GM18499 (cell line): ENCODE data around the gene LGALS3.
"Not testable (repeated sequence)": the region's sequence is repeated elsewhere in the genome, so short reads cannot be mapped to it uniquely, and the experiment has no call there.

Experiments used
- ATAC-seq: cut with Tn5 transposase; IDR thresholded peaks from one replicate; pipeline ENCODE4 v1.9.1; 2021; ENCODE audit warnings: moderate number of reproducible peaks; ENCODE audit not compliant: insufficient read depth, unreplicated experiment

Gene LGALS3

DNA sequence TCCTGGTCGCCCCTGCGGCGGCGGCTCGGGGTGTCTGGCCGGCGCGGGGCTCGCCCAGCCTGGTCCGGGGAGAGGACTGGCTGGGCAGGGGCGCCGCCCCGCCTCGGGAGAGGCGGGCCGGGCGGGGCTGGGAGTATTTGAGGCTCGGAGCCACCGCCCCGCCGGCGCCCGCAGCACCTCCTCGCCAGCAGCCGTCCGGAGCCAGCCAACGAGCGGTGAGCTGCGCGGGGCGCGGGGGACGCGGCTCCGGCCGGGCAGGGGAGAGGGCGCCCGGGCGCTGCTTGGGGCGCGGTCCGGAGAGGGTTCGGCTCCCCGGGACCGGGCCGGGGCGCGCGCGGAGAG lies at the start of gene LGALS3:
Gene LGALS3, plus strand, starts transcription at position 167 of the 342 bp plus-strand sequence. CDS start 8,122 bp downstream, outside the sequence.
- ATAC-seq = no peak

DNA sequence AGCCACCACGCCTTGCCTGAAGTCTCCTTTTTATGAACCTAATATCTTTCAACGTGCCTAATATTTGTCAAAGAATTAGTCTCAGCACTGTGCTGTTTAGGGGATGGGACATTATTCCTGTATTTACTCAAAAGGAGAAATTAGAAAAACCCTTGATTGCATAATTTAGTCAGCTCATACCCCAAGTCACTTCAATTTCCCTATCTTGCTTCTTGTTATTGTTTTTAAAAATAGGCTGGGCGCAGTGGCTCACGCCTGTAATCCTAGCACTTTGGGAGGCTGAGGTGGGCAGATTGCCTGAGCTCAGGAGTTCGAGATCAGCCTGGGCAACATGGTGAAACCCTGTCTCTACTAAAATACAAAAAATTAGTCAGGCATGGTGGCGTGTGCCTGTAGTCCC lies 49.1 kb upstream of the LGALS3 start:
- ATAC-seq = not testable (repeated sequence)

DNA sequence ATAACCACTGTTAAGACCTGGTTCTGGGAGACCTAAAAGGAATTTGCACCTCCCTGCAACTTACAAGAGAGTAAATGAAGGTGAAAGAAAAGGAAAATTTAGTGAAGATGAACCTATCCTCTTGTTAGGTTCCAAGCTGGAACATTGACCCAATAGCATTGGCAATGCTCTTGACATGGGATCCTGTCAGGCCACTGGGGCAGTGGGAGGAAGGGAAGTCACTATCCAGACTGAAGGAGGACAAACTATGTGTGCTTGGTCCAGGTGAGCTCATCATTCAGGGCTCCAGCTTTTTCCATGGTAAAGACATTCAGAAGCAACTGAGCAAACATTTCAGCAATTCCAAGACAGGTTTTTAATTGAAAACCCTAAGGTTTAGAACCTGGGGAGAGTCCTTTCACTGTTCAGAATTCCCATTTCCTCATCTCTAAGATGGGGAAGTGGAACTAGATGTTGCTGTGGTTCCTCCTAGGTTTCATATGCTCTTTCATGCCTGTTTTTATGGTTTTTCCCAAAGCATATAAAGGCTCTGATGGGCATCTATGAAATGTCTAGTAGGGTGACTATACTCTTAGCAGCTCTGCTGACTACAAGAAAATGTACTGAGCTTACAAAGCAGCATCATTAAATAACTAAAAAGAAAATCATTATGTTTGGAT lies 44.5 kb upstream of the LGALS3 start:
- no peak for ATAC-seq

DNA sequence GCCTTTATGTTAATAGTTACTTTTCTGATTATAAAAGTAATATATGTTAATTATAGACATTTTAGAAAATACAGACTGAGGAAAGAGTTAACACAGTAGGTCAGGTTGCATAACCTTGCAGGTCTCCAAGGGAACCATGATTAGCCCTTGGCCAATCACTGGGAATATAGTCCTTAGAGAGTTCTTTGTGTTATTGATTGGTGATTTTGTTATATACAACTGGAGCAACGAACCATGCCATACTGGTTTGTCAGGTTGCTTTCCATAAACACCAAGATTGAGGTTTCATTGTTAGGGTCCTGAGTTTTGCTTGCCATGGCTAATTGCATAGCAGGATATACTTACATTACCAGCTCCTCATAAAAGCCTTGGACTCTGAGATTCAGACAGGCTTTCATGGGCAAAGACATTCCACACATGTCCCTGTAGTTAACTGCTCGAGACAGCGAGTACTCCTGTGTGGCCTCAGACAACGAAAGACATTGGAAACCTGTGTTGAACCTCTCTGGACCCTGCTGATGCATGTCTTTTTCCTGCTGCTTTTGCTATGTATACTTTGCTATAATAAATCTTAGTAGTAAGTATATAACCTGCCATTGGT lies 43.9 kb upstream of the LGALS3 start:
- ATAC-seq = no peak

DNA sequence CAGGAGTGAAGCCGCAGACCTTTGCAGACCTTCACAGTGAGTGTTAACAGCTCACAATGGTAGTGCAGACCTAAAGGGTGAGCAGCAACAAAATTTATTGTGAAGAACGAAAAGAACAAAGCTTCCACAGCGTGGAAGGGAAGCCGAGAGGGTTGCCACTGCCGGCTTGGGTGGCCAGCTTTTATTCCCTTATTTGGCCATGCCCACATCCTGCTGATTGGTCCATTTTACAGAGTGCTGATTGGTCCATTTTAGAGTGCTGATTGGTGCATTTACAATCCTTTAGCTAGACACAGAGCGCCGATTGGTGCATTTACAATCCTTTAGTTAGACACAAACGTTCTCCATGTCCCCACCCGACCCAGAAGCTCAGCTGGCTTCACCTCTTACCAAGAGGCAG lies 42.1 kb upstream of the LGALS3 start:
- no peak for ATAC-seq

DNA sequence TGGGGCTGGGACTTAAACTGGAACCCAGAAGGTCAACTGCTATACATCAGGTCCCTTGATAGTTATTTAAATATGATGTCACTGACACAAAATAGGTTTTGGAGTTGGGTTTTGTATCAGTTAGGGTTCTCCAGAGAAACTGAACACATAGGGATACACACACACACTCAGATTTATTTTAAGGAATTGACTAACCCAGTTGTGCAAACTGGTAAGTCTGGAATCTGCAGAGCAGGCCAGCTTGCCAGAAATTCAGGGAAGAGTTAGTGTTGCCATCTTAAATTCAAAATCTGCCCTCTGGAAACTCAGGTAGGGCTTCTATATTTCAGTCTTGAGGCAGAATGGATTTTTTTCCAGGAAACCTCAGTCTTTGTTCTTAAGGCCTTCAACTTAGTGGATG lies 40.7 kb upstream of the LGALS3 start:
- no peak for ATAC-seq

DNA sequence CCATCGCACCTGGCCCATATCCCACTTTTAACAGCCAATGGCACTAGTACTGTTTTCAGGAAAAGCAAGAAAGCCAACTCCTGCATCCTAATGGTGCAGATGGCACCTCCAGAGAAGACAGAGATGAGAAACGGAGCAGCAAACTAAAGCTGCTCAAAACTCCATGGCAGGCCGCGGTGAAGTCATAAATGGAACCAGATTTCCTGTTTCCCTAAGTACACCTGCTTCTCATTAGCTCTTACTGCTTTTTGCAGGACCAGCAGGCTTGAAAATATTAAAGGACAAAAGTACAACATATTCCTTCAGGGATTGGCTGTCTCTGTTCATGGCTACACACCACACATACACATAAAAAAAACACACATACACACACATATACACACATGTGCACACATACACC lies 36.7 kb upstream of the LGALS3 start:
- no peak for ATAC-seq

DNA sequence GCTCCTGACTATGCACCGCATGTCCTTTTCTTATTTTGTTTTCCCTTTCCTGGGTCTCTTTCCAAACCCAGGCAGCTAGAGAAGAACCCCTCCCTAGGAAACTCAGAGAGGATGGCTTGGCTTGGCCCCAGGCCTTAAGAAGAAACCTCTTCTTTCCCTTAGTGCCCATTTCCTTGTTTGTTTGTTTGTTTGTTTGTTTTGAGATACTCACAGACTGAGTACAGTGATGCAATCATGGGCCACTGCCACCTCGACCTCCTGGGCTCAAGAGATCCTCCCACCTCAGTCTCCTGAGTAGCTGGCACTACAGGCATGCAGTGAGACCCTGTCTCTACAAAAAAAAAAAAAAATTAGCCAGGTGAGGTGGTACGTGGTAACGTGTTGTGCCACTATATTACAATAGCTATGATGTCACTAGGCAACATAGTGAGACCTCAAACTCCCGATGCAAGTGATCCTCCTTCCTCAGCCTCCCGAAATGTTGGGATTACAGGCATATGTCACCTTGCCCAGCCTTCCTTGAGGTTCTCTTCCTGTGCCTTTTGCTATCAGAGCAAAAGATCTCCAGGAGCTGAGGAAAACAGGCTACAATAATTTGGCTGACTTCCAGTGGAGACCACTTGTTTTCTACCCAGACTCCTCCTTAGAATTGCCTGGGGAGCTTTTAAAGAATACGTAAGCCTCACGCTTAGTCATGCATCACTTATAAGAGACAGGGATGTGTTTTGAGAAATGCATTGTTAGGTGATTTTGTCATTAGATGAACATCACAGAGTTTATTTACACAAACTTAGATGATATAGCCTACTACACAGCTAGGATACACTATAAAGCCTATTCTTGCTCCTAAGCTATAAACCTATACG lies 34.5 kb upstream of the LGALS3 start:
- ATAC-seq = no peak

DNA sequence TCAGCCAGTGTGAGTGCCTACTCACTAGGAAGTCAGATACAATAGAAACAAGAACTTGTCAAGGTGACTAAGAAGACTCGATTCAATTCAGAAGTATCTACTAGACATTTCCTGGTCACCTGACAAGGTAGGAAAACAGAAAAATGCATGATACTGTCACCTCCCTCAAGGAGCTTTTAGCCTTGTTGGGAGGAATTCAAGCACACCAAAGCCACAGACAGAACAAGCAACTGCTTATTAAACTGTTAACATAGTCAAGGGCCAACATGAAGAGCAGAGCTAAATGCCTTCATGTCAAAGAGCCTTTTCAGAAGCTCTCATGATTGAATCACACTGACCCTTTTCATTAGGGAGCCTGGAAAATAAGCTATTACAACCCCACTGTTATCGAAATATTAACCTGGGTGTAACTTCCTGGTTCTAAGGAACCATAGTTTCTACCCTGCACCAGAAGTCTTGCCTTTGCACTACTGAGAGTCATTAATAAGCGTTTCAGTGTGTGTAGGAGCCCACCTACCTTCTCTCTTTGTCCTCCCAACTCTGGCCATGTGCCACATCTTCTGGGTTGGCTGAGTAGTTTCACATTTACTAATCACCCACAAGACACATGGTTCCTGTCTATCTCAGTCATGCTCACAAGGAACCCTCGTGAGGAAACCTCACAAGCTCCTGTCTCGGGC lies 31.0 kb upstream of the LGALS3 start:
- peak; percentile 56 for ATAC-seq

DNA sequence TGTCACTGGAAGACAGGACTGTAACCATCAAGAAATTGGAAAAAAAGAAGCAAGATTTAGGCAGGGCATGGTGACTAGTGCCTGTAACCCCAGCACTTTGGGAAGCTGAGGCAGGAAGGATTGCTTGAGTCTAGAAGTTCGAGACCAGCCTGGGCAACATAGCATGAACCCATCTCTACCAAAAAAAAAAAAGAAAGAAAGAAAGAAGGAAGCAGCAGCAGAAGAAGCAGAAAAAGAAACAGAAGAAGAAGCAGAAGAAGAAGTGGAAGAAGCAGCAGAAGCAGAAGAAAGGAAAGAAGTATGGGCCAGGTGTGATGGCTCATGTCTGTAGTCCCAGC lies 30.5 kb upstream of the LGALS3 start:
- ATAC-seq = no peak

DNA sequence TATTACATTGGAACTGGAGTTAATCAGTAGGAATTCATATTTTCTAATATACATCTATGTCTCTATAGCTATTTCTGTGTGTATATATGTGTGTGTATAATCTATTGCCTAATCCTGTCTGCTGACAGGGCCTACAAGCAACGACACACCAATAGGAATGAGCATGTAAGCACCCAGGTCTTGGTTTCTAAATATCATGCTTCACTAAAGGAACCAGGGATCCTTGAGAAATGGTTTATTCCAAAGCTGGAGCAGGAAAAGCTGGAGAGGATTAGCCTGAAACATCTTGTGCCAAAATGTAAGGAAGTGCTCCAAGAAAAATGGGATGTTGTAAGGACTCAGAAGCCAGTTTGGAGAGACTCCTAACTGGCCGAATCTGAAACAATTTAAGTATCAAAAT lies 29.3 kb upstream of the LGALS3 start:
- ATAC-seq = no peak

DNA sequence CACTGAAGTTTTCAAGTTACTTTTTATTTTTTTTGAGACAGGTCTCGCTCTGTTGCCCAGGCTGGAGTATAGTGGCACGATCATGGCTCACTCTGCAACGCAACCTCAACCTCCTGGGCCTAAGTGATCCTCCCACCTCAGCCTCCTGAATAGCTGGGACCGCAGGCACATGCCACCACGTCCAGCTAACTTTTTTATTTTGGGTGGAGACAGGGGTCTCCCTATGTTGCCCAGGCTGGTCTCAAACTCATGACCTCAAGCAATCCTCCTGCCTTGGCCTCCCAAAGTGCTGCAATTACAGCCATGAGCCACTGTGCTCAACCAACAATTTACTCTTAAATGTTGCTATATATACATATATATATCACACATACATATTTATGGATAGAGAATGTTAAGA lies 27.4 kb upstream of the LGALS3 start:
- no peak for ATAC-seq

DNA sequence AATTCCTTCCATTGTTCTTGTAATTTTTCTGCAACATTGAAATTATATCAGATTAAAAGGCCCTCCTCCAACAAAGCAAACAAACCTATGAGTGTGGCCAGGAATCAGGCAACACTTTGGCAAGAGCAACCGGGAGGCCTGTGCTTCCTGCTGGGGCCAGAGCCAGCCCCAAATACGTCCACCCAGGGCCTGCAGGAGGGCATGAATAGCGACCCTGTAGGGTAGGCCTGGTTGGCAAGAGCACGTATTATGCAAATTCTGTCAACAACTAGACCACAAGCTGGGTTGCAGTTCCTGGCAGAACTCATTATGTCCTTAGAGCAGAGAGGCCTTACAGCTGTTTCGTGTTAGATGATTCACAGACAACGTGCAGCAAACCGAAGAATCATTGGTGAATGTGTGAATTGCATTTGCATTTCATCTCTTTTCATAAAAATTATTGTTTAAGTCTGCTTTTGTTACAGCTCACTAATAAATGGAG lies 26.9 kb upstream of the LGALS3 start:
- ATAC-seq = peak; percentile 40

DNA sequence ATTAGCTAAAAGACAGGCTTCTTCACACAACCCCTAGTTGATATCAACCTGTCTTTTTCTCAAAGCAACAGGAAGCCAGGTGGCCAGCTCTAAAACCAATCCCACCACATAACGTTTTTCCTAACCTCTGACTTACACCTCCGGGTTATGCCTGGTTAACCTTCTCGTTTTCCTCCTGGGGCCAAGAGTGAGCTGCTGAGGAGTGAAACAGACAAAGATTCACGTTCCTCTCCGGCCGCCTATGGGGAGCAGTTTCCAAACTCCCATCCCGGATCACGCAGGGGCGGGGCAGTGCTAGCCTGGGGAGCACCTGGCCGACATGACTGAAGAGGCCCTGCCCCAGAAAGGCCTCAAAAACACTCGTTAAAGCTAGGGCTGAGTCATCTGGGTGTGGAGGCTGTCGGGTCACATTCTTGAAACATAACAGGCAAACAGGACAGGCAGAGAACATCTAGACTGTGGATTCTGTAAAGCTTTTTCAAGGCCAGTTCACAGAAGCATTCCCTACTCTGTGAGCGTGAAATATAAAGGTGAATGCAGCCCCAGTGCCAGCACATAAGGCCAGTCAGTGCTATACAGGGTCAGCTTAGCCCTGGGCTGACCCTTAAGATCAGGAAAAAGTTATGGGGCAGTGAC lies 25.9 kb upstream of the LGALS3 start:
- peak; percentile 20 for ATAC-seq

DNA sequence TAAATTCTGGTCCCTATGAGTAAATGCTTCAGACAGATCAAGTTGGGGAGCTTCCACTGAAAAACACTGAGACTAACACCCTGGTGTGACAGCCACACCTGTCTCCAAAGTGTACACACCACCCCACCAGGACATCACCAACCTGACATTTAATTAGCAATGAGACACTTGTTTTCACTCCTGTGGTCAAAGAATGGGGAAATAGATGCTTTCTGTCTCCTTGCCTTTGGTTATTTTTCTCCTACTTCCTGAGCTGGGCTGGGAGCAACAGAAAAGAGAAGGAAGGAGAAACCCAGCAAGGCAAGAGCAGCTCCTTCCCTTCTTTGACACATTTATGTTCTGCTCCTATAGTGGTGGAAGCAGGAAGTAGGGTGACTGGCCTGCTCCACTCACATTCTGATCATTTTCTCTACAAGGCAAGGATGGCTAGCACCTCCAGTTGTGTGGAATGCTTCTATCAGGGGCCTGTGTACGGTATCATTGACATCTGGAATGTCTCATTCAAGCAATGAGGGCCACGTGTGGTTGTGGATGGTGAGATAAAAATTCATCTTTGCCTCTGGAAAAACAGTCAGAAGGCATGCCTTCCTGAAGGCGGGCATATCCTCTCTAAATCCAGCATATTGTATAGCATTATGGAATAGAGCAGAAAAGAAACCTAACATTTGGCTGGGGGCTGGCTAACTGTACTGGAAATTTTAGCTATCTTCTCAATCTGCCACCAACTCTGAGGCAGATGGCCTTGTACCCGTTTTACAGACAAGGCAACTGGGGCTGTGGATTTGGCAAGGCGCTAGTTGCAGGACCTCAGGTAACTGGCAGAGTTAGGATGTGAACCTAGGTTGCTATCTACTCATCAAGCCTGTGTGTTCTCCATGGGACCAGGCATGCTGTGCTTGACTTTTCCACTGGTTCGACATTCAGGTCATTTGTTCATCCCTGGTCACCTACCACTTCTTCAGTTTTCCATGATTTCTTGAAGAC lies 24.8 kb upstream of the LGALS3 start:
- no peak for ATAC-seq

DNA sequence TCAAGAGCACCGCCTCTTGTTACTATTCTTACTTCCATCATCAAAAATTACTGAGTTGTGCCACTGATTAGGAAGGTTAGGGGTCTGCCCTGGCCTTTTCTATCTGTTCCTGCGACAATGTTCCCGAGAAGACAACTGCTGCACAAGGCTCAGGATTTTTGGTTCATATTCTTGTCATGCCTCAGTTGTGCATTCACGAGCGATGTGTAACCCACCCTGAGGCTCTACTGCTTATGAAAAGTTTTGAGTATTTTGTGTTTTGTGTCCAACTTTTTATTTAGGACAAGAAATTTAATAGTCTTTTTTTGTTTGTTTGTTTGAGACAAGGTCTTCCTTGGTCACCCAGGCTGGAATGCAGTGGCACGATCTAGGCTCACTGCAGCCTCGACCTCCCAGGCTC lies 23.1 kb upstream of the LGALS3 start:
- ATAC-seq = no peak

DNA sequence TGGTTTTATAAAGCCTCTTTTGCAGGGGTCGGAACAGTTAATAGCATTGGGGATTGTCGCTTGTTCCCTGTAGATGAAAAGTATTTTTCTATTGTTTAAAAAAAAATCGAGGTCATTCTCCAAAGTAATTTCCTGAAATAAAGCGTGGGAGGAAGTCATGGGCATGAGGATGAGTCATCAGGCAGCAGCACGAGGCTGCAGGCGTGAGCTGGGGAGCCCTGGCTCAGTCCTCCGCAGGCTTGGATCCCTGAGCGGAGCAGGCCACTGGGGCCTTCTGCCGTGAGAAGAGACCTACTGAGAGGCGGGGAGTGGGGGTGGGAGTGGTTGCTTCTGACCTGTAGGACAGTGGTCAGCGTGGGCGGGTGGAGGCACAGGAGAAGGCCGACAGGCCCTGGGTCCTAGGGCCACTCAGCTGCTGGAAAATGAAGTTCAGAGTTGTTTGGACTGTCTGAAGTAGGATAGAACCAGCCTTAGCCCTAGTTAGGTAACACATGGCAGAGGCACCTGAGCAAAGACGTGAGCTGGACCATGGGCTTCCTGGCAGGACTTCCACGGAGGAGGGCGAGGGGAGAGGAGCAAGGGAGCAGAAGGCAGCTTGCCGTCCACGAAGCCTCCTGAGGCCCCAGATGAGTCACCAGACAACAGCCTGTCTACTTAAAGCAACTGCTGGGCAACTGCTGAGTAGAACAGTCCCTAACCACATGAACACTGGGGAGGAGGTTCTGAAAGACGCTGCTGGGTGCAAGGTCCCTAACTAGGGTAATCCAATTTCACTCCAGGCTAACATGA lies 21.1 kb upstream of the LGALS3 start:
- no peak for ATAC-seq

DNA sequence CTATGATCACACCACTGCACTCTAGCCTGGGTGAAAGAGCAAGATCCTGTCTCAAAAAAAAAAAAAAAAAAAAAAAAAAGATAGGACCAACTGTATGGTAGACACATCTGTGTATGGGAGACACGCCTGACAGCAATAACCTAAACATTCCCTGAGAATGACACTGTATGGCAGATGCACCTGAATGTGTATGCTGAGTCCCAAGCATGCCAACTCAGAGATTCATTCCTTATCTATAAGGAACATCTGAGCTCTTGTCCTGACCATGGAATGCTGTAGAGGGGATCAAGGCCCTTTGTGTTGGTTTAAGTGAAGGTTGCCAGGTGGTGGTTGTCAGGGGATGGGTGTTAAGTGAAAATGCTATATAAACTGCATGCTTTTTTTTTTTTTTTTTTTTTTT lies 19.2 kb upstream of the LGALS3 start:
- no peak for ATAC-seq
